ENCODE measurements around the gene CRYZL1.

DNA sequence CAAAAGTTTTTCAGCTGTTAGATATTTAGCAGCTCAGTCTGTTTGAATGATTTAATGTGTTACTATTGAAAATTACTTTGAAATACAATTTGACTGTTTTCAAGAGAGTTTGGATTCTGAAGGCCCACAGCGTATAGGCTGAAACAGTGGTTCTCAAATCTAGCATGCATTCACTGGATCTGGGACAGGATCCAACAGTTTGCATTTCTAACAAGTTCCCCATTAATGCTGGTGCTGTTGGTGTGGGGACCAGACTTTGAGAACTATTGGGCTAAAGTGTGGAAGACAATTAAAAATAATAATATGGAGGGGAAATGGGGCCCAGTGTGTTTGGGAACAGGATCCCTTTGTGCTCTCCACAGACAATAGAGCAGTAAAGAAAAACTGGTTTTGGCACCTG, 32.7 kb upstream of the CRYZL1 start:
- TF ChIP-seq CTCF (IDR thresholded peaks at IDR 0.05) (no peak), POLR2A (IDR thresholded peaks at IDR 0.05) (no peak)

Measured in Peyer's patch (tissue), 4 donors.